ENCODE data around the gene ISOC1.

ISOC1 gene

GRCh38 chr5:129057329-129057728, 37.2 kb upstream of the ISOC1 start:
- TF ChIP-seq, protein P1, sequence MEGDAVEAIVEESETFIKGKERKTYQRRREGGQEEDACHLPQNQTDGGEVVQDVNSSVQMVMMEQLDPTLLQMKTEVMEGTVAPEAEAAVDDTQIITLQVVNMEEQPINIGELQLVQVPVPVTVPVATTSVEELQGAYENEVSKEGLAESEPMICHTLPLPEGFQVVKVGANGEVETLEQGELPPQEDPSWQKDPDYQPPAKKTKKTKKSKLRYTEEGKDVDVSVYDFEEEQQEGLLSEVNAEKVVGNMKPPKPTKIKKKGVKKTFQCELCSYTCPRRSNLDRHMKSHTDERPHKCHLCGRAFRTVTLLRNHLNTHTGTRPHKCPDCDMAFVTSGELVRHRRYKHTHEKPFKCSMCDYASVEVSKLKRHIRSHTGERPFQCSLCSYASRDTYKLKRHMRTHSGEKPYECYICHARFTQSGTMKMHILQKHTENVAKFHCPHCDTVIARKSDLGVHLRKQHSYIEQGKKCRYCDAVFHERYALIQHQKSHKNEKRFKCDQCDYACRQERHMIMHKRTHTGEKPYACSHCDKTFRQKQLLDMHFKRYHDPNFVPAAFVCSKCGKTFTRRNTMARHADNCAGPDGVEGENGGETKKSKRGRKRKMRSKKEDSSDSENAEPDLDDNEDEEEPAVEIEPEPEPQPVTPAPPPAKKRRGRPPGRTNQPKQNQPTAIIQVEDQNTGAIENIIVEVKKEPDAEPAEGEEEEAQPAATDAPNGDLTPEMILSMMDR (IDR thresholded peaks at IDR 0.05; ENCODE audit: insufficient read depth, low read depth, low read length, missing control alignments): no peak
- DNase-seq (ENCODE audit: low read depth): no peak
- H3K4me3 ChIP-seq (ENCODE audit: low read depth, low read length): no peak overlapping the region

DNA sequence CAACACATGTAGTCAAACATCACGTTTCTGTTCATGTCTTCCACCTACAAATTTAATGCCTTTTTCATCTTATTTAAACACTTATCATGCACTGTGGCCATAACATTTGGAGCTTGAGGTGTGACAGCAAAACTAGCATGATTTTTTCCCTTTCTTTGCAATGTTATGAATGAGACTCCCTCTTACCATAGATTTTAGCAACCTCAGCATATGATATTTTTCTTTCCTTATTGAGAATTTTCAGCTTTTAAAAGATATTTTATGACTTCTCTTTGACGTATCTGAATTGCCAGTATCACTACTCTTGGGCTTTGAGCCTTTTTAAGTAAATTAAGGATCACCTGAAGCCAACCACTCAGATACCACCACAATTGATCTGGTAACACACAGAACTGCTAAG, 32.7 kb upstream of the ISOC1 start:
- DNase-seq (ENCODE audit: low read depth): no peak
- TF ChIP-seq, protein P1 (IDR thresholded peaks at IDR 0.05; ENCODE audit: insufficient read depth, low read depth, low read length, missing control alignments): no peak
- no peak overlapping the region for H3K4me3 ChIP-seq (ENCODE audit: low read depth, low read length)

DNA sequence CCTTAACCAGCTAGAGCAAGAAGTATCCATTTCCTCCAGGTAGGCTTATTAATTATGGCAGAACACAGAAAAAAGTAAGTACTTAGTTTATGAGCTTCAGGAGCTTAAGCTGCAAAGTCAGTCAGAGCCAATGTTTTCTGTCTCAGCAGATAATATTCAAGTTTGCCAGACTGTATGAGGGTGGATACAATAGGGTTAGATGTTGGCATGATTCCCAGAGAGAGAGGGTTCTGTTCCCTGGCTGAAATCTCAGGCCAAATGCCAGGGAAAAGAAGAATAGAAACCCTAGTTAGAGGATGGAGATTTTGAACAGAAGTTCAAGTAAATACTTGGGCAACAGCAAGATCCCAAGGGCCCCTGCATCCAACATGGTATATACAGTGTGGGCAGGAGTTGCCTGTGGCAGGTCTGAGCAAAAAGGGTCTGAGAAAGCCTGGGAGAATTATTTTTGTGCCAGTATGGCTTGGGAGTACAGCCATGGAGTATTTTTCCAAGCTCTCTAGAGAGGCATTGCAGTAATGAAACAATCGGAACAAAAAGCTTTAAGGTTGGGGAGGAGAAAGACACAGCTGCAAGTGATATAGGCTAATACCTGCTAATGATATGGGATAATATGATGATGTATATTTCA, 31.0 kb upstream of the ISOC1 start:
- no peak for DNase-seq (ENCODE audit: low read depth)
- TF ChIP-seq, protein P1 (IDR thresholded peaks at IDR 0.05; ENCODE audit: insufficient read depth, low read depth, low read length, missing control alignments): no peak

DNA sequence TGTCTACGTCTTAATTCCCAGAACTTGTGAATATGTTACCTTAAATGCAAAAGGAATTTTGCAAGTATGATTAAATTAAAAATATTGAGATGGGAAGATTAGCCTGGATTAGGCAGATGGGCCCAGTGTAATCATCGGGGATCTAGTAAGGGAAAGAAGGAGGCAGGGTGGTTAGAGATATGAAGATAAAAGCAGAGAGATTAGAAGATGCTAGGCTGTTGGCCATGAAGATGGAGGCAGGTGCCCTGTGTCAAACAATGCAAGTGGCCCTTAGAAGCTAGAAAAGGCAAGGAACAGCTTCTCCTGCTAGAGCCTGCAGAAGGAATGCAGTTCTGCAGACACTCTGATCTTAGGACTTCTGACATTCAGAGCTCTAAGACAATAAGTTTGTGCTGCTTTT, 28.8 kb upstream of the ISOC1 start:
- no peak for DNase-seq (ENCODE audit: low read depth)
- TF ChIP-seq, protein P1 (IDR thresholded peaks at IDR 0.05; ENCODE audit: insufficient read depth, low read depth, low read length, missing control alignments): no peak
- no peak overlapping the region for H3K4me3 ChIP-seq (ENCODE audit: low read depth, low read length)

More for the DNA sequence above, 31.0 kb upstream of the ISOC1 start:
- no peak overlapping the region for H3K4me3 ChIP-seq (ENCODE audit: low read depth, low read length)

DNA sequence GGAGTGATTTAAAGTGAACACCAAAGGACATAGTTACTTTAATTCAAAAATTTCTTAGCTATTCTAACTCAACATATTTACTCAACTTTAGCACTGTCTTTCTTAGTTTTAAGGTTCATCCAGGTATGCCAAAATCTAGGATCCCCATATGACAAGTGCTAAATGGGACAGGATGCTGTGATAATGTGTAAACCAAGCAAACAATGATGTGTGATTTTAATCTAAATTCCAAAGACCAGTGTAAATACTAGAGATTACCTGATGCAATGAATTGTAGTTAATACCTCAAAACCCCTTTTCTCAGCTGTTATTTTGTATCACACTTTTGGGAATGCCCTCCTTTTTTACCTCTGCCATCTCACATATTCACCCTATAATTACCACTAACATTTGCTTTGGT, 26.8 kb upstream of the ISOC1 start:
- DNase-seq (ENCODE audit: low read depth): no peak
- H3K4me3 ChIP-seq (ENCODE audit: low read depth, low read length): no peak overlapping the region
- TF ChIP-seq, protein P1 (IDR thresholded peaks at IDR 0.05; ENCODE audit: insufficient read depth, low read depth, low read length, missing control alignments): no peak

DNA sequence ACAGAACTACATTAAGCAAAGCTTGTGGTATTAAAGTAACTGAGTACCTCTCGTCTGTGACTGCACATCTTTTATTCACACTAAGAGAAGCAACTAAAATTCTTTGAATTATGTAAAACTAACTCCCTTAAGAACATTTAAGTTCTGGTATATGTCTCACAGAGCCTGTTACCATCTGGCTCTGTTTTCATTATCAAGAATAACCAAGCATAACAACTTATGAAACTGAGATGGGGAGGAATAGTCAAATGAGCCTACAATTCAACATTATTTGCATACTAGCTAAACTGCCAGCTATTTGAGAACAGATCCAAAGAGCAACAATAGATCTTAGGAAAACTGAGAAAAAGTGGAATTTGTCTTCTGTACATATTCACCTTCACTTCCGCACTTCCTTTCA, 25.3 kb upstream of the ISOC1 start:
- H3K4me3 ChIP-seq (ENCODE audit: low read depth, low read length): no peak overlapping the region
- no peak for DNase-seq (ENCODE audit: low read depth)
- TF ChIP-seq, protein P1 (IDR thresholded peaks at IDR 0.05; ENCODE audit: insufficient read depth, low read depth, low read length, missing control alignments): no peak

DNA sequence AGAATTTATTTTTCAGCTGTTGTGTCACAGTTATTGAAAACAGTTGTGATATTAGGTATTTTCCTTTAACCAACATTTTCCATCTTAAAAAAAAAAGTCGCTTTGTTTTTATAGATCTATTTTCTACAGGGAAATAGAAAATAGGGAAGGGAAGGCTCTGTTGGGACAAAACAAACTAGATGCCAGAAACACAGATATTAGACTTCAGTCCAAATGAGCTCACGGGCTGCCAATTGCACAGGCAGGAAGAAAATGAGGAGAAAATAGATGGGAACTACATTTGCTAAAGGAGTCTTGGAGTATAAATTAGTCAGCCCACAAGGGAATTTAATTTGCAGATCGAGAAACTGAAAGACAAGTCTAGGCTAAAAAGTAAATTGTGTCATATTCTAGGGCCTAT, 21.4 kb upstream of the ISOC1 start:
- H3K4me3 ChIP-seq (ENCODE audit: low read depth, low read length): no peak overlapping the region
- DNase-seq (ENCODE audit: low read depth): no peak
- TF ChIP-seq, protein P1 (IDR thresholded peaks at IDR 0.05; ENCODE audit: insufficient read depth, low read depth, low read length, missing control alignments): no peak
